ENCODE data around the gene C16orf87.

Gene C16orf87

DNA sequence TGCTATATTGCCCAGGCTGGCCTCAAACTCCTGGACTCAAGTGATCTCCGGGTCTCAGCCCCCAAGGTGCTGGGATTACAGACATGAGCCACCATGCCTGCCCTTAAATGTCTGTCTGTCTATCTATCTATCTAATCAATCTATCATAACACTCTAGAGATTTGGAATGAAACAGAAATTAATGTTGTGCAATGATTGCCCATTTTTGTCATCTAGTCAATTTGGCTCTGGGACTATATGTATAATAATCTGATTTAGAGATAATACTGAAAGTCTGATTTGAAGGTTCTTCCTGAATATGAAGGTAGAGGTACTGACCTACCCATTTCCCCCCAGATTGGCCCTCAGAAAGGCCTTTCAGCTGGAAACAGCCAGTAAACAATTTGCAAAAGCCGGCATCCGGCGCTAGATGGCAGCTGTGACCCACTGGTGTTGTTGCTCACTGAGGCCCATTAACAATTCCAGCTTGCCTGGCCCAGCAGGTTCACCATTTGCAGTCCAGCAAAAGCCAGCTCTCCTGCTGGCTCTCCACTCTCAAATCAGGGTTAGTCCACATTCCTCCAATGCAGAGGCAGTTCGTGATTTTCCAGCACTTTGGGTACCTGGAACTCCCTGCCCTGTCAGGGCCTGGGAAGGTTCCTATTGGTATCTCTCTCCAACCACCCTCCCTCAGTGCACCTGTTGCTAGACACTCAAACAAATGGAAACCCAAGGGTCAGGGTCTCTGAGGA, 22.9 kb upstream of the C16orf87 start:
- H3K4me3 ChIP-seq (ENCODE audit: low read length, poor library complexity, severe bottlenecking), result no peak overlapping the region
- no peak overlapping the region for H2AFZ ChIP-seq (ENCODE audit: low read length)
- H3K9ac ChIP-seq (ENCODE audit: low read depth, low read length, poor library complexity, severe bottlenecking), result no peak overlapping the region
- TF ChIP-seq EZH2phosphoT487 (IDR thresholded peaks at IDR 0.05; ENCODE audit: borderline replicate concordance), result no peak
- TF ChIP-seq, protein P1, sequence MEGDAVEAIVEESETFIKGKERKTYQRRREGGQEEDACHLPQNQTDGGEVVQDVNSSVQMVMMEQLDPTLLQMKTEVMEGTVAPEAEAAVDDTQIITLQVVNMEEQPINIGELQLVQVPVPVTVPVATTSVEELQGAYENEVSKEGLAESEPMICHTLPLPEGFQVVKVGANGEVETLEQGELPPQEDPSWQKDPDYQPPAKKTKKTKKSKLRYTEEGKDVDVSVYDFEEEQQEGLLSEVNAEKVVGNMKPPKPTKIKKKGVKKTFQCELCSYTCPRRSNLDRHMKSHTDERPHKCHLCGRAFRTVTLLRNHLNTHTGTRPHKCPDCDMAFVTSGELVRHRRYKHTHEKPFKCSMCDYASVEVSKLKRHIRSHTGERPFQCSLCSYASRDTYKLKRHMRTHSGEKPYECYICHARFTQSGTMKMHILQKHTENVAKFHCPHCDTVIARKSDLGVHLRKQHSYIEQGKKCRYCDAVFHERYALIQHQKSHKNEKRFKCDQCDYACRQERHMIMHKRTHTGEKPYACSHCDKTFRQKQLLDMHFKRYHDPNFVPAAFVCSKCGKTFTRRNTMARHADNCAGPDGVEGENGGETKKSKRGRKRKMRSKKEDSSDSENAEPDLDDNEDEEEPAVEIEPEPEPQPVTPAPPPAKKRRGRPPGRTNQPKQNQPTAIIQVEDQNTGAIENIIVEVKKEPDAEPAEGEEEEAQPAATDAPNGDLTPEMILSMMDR (conservative IDR thresholded peaks at IDR 0.05; ENCODE audit: low read length), result peak; percentile 66
- no peaks in the 10 kb centered on the region for H3K9me3 ChIP-seq (ENCODE audit: insufficient read depth, low read depth, low read length)
- H3K27me3 ChIP-seq (ENCODE audit: insufficient read depth, low read length, poor library complexity, severe bottlenecking), result no peaks in the 10 kb centered on the region
- no peak overlapping the region for H3K4me2 ChIP-seq (ENCODE audit: low read depth, low read length, poor library complexity, severe bottlenecking)
- H3K36me3 ChIP-seq (ENCODE audit: insufficient read depth, low read length), result no peaks in the 10 kb centered on the region
- H4K20me1 ChIP-seq (ENCODE audit: insufficient read depth, low read length, poor library complexity, severe bottlenecking), result no peaks in the 10 kb centered on the region
- H3F3A ChIP-seq (ENCODE audit: low read depth), result no peaks in the 10 kb centered on the region
- H3K4me1 ChIP-seq (ENCODE audit: insufficient read depth, low read length, poor library complexity, severe bottlenecking), result no peaks in the 10 kb centered on the region
- no peaks in the 10 kb centered on the region for H3K9me2 ChIP-seq (replicated peaks; ENCODE audit: low read depth, low read length)
- H3K79me2 ChIP-seq (ENCODE audit: insufficient read depth, low read length), result no peaks in the 10 kb centered on the region

DNA sequence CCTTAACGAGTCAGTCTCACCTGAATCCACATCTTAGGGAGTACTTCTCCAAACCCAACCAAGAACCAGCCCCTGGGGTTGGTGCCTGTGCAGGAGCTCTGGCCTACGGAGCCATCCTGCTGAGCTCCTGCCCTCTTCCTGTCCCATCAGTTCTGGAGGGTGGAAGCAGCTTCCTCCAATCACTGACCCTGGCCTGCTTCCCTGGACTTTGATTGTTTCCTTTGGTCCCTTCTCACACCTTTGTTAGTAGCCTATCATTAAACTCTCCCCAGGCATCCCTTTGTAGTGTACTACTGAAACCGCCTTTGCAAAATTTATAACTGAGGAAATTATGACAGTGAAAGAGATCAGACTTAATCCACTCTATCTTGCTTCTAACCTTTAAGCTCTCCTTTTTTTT, 21.1 kb upstream of the C16orf87 start:
- Histone ChIP-seq H3K9ac (ENCODE audit: low read depth, low read length, poor library complexity, severe bottlenecking) (no peak overlapping the region), H3K4me2 (ENCODE audit: low read depth, low read length, poor library complexity, severe bottlenecking) (no peak overlapping the region), H3K9me2 (replicated peaks; ENCODE audit: low read depth, low read length) (no peaks in the 10 kb centered on the region), H3K9me3 (ENCODE audit: insufficient read depth, low read depth, low read length) (no peaks in the 10 kb centered on the region), H2AFZ (ENCODE audit: low read length) (no peak overlapping the region), H4K20me1 (ENCODE audit: insufficient read depth, low read length, poor library complexity, severe bottlenecking) (no peaks in the 10 kb centered on the region), H3K4me3 (ENCODE audit: low read length, poor library complexity, severe bottlenecking) (no peak overlapping the region), H3F3A (ENCODE audit: low read depth) (no peaks in the 10 kb centered on the region), H3K4me1 (ENCODE audit: insufficient read depth, low read length, poor library complexity, severe bottlenecking) (no peaks in the 10 kb centered on the region), H3K27me3 (ENCODE audit: insufficient read depth, low read length, poor library complexity, severe bottlenecking) (no peaks in the 10 kb centered on the region), H3K36me3 (ENCODE audit: insufficient read depth, low read length) (no peaks in the 10 kb centered on the region), H3K79me2 (ENCODE audit: insufficient read depth, low read length) (no peaks in the 10 kb centered on the region)
- TF ChIP-seq, protein P1 (conservative IDR thresholded peaks at IDR 0.05; ENCODE audit: low read length), result no peak
- no peak for TF ChIP-seq EZH2phosphoT487 (IDR thresholded peaks at IDR 0.05; ENCODE audit: borderline replicate concordance)

DNA sequence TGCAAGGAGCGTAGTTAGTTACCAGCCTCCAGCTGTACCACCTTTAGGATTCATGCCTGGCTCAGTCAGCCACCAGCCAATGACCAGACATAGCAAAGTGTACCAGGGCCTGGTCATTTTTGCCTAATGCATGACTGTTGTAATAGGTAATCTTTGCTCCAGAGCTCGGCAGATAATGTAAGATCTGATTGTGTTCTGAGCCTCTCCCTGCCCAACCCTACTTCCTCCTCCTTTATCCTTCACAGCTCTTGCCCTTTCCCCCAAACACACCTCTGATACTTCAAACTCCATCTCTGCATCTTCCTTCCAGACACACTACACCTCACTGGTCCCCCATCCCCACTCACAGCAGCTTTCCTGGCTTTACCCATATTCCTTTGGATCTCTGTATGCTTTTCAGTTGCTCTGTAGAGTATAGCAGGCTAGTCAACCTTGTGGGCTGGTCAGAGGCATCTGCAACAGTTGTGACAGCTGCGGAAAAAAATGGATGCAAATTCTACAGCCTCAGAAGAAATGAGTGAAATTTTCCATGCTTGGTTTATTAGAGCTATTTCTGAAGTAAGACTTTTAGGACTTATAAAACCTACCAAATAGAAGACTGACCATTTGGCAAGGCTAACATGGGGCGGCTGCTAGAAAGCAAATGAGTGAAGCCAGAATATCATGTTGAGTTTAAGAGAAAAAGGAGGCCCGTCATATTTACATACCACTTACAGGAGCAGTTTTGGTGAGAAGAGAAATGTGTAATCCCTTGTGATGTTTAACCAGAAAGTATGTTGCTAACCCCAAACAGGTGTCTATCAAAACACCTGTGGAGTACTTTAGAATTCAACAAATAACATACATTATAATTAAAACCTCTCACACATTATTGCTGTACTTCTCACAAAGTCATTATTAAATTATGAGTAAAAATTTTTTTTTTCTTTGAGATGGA, 19.9 kb upstream of the C16orf87 start:
- Histone ChIP-seq H3K27me3 (ENCODE audit: insufficient read depth, low read length, poor library complexity, severe bottlenecking) (no peaks in the 10 kb centered on the region), H4K20me1 (ENCODE audit: insufficient read depth, low read length, poor library complexity, severe bottlenecking) (no peaks in the 10 kb centered on the region), H3K9me2 (replicated peaks; ENCODE audit: low read depth, low read length) (no peaks in the 10 kb centered on the region), H3K4me3 (ENCODE audit: low read length, poor library complexity, severe bottlenecking) (no peak overlapping the region), H3K9ac (ENCODE audit: low read depth, low read length, poor library complexity, severe bottlenecking) (no peak overlapping the region), H3K36me3 (ENCODE audit: insufficient read depth, low read length) (no peaks in the 10 kb centered on the region), H3K9me3 (ENCODE audit: insufficient read depth, low read depth, low read length) (no peaks in the 10 kb centered on the region), H3F3A (ENCODE audit: low read depth) (no peaks in the 10 kb centered on the region), H3K4me2 (ENCODE audit: low read depth, low read length, poor library complexity, severe bottlenecking) (no peak overlapping the region), H3K4me1 (ENCODE audit: insufficient read depth, low read length, poor library complexity, severe bottlenecking) (no peaks in the 10 kb centered on the region), H3K79me2 (ENCODE audit: insufficient read depth, low read length) (no peaks in the 10 kb centered on the region), H2AFZ (ENCODE audit: low read length) (no peak overlapping the region)
- TF ChIP-seq, protein P1 (conservative IDR thresholded peaks at IDR 0.05; ENCODE audit: low read length), result no peak
- no peak for TF ChIP-seq EZH2phosphoT487 (IDR thresholded peaks at IDR 0.05; ENCODE audit: borderline replicate concordance)
